Glomerular visceral epithelial cell (primary cell): ENCODE measurements around the gene SOAT2.
A peak's percentile ranks its signal among the peaks of the same experiment; 100 is the strongest.

Source experiments
- DNase-seq: peaks from one replicate; pipeline ENCODE4 v3.0.0-alpha.2; 2016; ENCODE audit errors: extremely low spot score

SOAT2 gene

GRCh38 chr12:53102883-53103807 lies at the start of gene SOAT2:
SOAT2 (plus strand) TSS chr12:53103486; CDS start chr12:53103578, 92 bp downstream.
- DNase-seq, result no peak

DNA sequence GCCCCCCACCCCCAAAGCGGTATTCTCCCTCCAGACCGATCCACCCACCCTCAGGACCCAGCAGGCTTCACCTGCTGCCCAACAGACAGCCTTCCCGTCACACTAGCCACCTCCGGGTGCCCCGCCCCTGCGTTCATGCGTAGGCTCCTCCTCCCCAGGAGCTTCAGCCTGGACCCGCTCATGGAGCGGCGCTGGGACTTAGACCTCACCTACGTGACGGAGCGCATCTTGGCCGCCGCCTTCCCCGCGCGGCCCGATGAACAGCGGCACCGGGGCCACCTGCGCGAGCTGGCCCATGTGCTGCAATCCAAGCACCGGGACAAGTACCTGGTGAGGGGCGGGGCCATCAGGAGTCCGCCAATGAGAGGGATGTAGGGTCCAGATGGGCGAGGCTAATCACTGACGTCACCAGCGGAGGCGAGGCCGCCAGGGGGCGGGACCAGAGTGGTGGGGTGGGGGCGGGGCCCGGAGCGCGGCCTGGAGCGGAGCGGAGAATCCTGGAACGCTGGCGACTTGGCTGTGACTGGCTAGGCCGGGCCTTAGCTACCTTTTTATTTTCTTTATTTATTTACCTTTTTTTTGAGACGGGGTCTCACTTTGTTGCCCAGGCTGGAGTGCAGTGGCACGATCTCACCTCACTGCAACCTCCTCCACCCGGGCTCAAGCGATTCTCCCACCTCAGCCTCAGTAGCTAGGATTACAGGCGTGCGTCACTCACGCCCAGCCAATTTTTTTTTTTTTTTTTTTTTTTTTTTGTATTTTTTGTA lies 49.0 kb upstream of the SOAT2 start:
- DNase-seq, result peak; percentile 88

GRCh38 chr12:53055471-53056266 lies 47.6 kb upstream of the SOAT2 start:
- DNase-seq, result no peak

DNA sequence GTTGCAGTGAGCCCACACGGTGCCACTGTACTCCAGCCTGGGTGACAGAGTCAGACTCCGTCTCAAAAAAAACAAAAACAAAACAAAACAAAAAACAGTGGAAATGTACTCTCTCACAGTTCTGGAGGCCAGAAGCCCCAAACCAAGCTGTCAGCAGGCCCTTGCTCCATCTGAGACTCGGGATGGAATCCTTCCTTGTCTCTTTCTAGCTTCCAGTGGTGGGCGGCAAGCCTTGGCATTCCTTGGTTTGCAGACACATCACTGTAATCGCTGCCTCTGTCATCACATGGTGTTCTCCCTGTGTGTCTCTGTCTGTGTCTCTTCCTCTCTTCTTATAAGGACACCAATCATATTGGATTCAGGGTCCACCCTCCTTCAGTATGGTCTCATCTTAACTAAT lies 47.0 kb upstream of the SOAT2 start:
- DNase-seq, result no peak

DNA sequence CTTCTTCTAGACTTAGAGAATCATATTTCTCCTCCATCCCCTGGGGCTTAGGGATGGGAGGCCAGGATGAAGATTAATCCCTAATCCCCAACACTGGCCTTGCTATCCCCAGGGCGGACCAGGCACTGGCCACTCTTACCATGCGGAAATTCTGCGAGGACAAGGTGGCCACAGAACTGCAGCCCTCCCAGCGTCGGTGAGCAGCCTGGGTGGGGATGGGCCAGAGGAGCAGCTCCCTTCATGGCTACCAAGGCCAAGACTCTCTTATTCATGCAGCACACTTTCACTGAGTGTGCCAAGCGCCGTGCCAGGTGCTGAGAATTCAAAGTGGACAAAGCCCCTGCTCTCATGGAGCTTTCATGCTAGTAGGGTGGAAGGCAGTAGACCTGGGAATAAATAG lies 46.4 kb upstream of the SOAT2 start:
- no peak for DNase-seq

DNA sequence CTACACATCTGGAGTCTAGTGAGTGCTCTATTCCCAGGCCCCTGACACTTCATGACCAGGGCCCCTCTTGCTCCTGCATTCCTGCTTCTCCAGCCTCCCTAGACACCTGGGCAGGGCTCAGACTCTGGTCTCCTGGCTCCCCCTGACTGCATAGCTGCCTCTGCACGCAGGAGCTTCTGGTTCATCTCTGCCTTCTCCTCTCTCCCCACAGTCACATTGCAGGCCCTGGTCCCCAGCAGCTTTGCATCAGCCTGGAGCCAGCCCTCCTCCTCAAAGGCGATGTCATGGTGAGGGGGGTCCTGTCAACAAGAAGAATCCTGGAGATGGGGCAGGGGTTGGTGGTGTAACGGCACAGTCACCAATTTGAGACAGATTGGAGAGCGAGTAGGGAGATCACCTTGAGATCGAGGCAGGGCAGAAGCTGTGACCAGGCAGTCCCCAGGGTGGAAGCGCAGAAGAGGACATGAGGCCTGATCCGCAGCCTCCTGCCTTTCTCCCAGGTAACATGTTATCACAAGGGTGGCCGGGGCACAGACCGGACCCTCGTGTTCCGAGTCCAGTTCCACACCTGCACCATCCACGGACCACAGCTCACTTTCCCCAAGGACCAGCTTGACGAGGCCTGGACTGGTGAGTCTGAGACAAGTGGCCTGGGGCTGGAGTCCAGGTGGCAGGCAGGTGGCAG lies 45.3 kb upstream of the SOAT2 start:
- no peak for DNase-seq

DNA sequence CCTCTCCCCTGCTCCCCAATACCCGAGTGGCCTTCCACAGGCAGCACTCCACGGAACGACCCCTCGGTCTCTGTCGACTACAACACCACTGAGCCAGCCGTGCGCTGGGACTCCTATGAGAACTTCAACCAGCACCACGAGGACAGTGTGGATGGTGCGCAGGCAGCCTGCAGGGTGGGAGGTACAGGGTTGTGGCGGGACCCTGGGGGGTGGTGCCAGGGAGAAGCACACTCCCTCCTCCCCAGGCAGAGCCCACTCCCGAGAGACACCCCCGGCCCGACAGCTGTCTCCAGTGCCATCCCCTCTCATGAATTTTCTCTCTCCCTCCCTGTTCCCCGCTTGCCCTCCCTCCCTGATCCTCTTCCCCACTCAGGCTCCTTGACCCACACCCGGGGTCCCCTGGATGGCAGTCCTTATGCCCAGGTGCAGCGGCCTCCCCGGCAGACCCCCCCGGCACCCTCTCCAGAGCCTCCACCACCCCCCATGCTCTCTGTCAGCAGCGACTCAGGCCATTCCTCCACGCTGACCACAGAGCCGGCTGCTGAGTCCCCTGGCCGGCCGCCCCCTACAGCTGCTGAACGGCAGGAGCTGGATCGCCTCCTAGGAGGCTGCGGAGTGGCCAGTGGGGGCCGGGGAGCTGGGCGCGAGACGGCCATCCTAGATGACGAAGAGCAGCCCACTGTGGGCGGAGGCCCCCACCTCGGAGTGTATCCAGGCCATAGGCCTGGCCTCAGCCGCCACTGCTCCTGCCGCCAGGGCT lies 44.4 kb upstream of the SOAT2 start:
- DNase-seq, result no peak

GRCh38 chr12:53059434-53060063 lies 43.7 kb upstream of the SOAT2 start:
- DNase-seq, result no peak

- DNase-seq, result no peak
Observed at GRCh38 chr12:53060064-53060720, 43.1 kb upstream of the SOAT2 start.

DNA sequence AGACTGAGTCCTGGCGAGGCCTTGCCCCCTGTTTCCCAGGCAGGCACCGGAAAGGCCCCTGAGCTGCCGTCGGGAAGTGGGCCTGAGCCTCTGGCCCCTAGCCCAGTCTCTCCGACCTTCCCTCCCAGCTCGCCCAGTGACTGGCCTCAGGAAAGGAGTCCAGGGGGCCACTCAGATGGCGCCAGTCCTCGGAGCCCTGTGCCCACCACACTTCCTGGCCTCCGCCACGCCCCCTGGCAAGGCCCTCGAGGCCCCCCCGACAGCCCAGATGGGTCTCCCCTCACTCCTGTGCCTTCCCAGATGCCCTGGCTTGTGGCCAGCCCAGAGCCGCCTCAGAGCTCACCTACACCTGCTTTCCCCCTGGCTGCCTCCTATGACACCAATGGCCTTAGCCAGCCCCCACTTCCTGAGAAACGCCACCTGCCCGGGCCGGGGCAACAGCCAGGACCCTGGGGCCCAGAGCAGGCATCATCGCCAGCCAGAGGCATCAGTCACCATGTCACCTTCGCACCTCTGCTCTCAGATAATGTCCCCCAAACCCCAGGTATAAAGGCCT lies 42.5 kb upstream of the SOAT2 start:
- DNase-seq, result no peak

GRCh38 chr12:53061404-53062010 lies 41.8 kb upstream of the SOAT2 start:
- no peak for DNase-seq

- DNase-seq, result no peak
Observed at GRCh38 chr12:53062011-53062961, 41.0 kb upstream of the SOAT2 start.

- DNase-seq, result no peak
Observed at GRCh38 chr12:53062977-53063707, 40.1 kb upstream of the SOAT2 start.

DNA sequence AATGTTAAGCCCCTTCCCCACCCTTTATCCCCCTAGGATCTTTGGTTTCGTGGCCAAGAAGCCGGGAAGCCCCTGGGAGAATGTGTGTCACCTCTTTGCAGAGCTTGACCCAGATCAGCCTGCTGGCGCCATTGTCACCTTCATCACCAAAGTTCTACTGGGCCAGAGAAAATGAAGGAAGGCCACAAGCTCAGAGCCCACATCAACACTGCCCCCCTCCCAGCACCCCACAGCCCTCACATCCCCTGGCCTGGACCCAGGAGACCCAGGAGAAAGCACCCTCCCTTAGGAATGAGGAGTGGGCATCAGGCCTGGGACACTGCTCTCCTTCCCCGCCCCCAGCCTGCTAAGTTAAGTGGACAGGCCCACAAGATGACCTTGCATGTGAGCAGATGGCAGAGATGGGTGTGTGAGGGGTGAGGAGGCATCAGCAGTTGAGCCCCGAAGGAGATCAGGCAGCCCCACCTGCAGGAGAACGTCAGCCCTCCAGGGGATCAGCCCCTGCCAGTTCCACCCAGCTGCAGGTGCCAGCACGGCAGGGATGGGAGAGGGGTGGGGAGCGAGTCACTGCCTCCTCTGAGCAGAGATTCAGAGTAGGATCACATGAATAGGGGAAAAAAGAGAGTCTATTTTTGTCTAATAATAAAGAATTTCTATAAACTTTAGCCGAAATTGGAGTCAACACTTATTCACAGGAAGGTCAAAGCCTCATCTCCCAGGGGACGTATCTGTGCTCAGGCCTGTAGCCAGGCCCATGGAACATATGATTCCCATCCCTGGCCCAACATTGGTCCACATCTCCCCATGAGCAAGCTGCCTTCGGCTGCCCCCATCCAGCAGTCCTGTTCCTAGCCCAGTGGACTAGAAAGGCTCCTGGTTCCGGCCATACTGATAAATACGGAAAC lies 39.3 kb upstream of the SOAT2 start:
- DNase-seq, result peak; percentile 45

DNA sequence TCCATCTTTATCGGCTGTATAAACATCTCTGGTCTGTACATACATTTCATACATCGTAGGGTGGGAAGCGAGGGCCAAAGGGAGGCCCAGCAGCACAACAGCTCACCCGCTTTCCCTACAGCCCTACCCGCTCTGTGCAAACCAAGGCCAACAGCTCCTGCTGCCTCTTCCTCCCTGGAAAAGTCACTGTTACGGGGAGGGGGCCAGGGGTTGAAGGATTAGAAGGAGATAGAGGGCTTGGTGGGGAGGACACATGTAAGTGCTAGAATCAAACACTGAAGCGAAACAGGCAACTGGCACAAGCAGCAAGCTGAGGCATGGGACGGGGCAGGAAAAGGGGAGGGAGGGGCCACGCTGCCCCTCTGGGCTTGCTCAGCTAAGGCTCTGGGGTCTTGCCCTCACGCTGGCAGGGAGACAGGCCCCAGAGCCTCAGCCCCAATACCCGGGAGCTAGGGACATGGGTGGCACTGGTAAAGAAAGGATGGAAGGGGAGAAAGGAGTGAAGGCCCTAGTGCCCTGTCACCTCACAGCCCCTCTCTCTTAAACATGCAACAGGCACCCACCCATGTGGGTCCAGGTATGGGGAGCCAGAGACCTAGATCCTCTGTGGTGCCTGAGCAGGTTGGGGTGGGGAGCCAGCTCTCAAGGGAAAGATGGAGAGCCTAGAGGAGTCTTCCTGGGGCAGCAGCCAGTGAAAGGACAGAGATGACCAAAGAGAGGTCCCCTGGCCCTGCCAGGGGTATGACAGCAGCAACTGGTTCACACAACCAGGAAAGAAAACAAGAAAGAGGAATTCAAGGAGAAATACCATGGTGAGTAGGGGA lies 38.5 kb upstream of the SOAT2 start:
- DNase-seq, result no peak
